ENCODE measurements around the gene FSIP1.

FSIP1 gene

GRCh38 chr15:39792844-39793335 lies 10.2 kb upstream of the FSIP1 start:
- DNase-seq (ENCODE audit: extremely low read depth, low read depth) = no peak
- TF ChIP-seq CTCF (IDR thresholded peaks at IDR 0.05; ENCODE audit: low read depth, low read length) = no peak

- no peak for TF ChIP-seq CTCF (IDR thresholded peaks at IDR 0.05; ENCODE audit: low read depth, low read length)
- no peak for DNase-seq (ENCODE audit: extremely low read depth, low read depth)
Measured at GRCh38 chr15:39792025-39792843, 9.6 kb upstream of the FSIP1 start.

- no peak for TF ChIP-seq CTCF (IDR thresholded peaks at IDR 0.05; ENCODE audit: low read depth, low read length)
- DNase-seq (ENCODE audit: extremely low read depth, low read depth) = no peak
Measured at GRCh38 chr15:39789736-39790135, 7.1 kb upstream of the FSIP1 start.

GRCh38 chr15:39788800-39789565 lies 6.3 kb upstream of the FSIP1 start:
- no peak for DNase-seq (ENCODE audit: extremely low read depth, low read depth)
- no peak for TF ChIP-seq CTCF (IDR thresholded peaks at IDR 0.05; ENCODE audit: low read depth, low read length)

GRCh38 chr15:39788108-39788507 lies 5.5 kb upstream of the FSIP1 start:
- no peak for TF ChIP-seq CTCF (IDR thresholded peaks at IDR 0.05; ENCODE audit: low read depth, low read length)
- no peak for DNase-seq (ENCODE audit: extremely low read depth, low read depth)

- no peak for DNase-seq (ENCODE audit: extremely low read depth, low read depth)
- TF ChIP-seq CTCF (IDR thresholded peaks at IDR 0.05; ENCODE audit: low read depth, low read length) = no peak
Measured at GRCh38 chr15:39787479-39787878, 4.8 kb upstream of the FSIP1 start.
